Keratinocyte (primary cell): ENCODE results near the gene LDLRAD4. TPM values are rescaled to one million over a fixed set of nuclear protein-coding genes. Genes with fewer than 3 reads are reported as not detected.

ENCODE experiments used
- DNase-seq: peaks from one replicate; pipeline ENCODE4 v3.0.0-alpha.2; 2011; ENCODE audit warnings: low read depth, missing footprints, low spot score
- FAIRE-seq: peaks from 2 replicates; lab custom pipeline; 2011; peaks lifted over from hg19 to GRCh38; lab: Jason Lieb, UNC
- H2AFZ ChIP-seq: 2 replicates; pipeline ENCODE4 v1.6.0; 2012; ENCODE audit warnings: low read length, control low read depth, inconsistent platforms; ENCODE audit not compliant: control insufficient read depth
- H3K27ac ChIP-seq: 2 replicates; pipeline ENCODE4 v1.5.1; 2011; ENCODE audit warnings: low read length; ENCODE audit not compliant: control insufficient read depth, insufficient read depth
- H3K27me3 ChIP-seq: 3 replicates; pipeline ENCODE4 v1.6.0; 2011; ENCODE audit warnings: low read length; ENCODE audit not compliant: control insufficient read depth, insufficient read depth; ENCODE audit errors: extremely low read depth
- H3K36me3 ChIP-seq, 2 experiments: 2 replicates in 1 of 2; 3 replicates in 1 of 2; pipeline ENCODE4 v1.5.1; 2011; ENCODE audit warnings: low read length in 2 of 2, mild to moderate bottlenecking in 1 of 2; ENCODE audit not compliant: control insufficient read depth in 2 of 2, insufficient read depth in 2 of 2; ENCODE audit errors: extremely low read depth in 1 of 2
- H3K4me1 ChIP-seq: 3 replicates; pipeline ENCODE4 v1.5.1; 2011; ENCODE audit warnings: low read length; ENCODE audit not compliant: control insufficient read depth, insufficient read depth; ENCODE audit errors: extremely low read depth
- H3K4me2 ChIP-seq: 3 replicates; pipeline ENCODE4 v1.6.0; 2011; ENCODE audit warnings: low read depth, low read length; ENCODE audit not compliant: control insufficient read depth, insufficient read depth; ENCODE audit errors: extremely low read depth
- H3K4me3 ChIP-seq, 3 experiments: fragments of 200-600 bp in 1 of 3; sonication (generic) in 1 of 3; 2 replicates in 2 of 3; 3 replicates in 1 of 3; pipeline ENCODE4 v1.5.1; 2011 to 2016; ENCODE audit warnings: low read length in 3 of 3, mild to moderate bottlenecking in 3 of 3, control low read depth in 2 of 3, inconsistent platforms in 1 of 3, low read depth in 1 of 3, mixed read lengths in 1 of 3, mixed run types in 1 of 3, moderate library complexity in 1 of 3; ENCODE audit not compliant: control insufficient read depth in 2 of 3, insufficient read depth in 2 of 3; ENCODE audit errors: extremely low read depth in 1 of 3
- H3K79me2 ChIP-seq: 2 replicates; pipeline ENCODE4 v1.6.0; 2012; ENCODE audit warnings: low read length; ENCODE audit not compliant: control insufficient read depth, insufficient read depth
- H3K9ac ChIP-seq: 3 replicates; pipeline ENCODE4 v1.6.0; 2011; ENCODE audit warnings: low read length; ENCODE audit not compliant: control insufficient read depth, insufficient read depth; ENCODE audit errors: extremely low read depth
- H3K9me1 ChIP-seq: 3 replicates; pipeline ENCODE4 v1.6.0; 2011; ENCODE audit warnings: low read length; ENCODE audit not compliant: control insufficient read depth, insufficient read depth; ENCODE audit errors: extremely low read depth
- H3K9me3 ChIP-seq: 2 replicates; pipeline ENCODE4 v1.5.1; 2012; ENCODE audit warnings: low read depth, low read length; ENCODE audit not compliant: control insufficient read depth
- H4K20me1 ChIP-seq: 3 replicates; pipeline ENCODE4 v1.6.0; 2011; ENCODE audit warnings: low read length; ENCODE audit not compliant: control insufficient read depth, insufficient read depth; ENCODE audit errors: extremely low read depth
- CTCF ChIP-seq, 3 experiments: IDR thresholded peaks in 1 of 3; conservative IDR thresholded peaks in 1 of 3; optimal IDR thresholded peaks in 1 of 3; 2 replicates in 2 of 3; 3 replicates in 1 of 3; pipeline versions ENCODE3 to v1.5.1; 2011; ENCODE audit warnings: low read length in 3 of 3, mild to moderate bottlenecking in 3 of 3, moderate library complexity in 2 of 3, control low read depth in 1 of 3, inconsistent platforms in 1 of 3; ENCODE audit not compliant: insufficient read depth in 2 of 3; ENCODE audit errors: extremely low read depth in 1 of 3
- EZH2 ChIP-seq: IDR thresholded peaks from one replicate; pipeline ENCODE4 v1.6.1; 2012; ENCODE audit warnings: inconsistent platforms, mild to moderate bottlenecking, low read length, moderate library complexity
- dilution Hi-C: fragments of 300-500 bp; cut with MboI; formaldehyde crosslinking; loops from one replicate; pipeline ENCODE4 v1.7.0; 2020; ENCODE audit warnings: low sequenced_read_pairs; ENCODE audit not compliant: extremely low pct_ligation_motif_present
- polyA plus RNA-seq, 5 experiments: library from polyadenylated mRNA; depleted of rRNA in 3 of 5; stranded (reverse) in 3 of 5; stranded (forward) in 1 of 5; unstranded in 1 of 5; fragments of >200 nt; gene quantifications; 1 replicate in 1 of 5; 2 replicates in 3 of 5; 3 replicates in 1 of 5; pipeline versions ENCODE4 v1.2.1 to v1.2.3, GENCODE V29; 2011 to 2012; ENCODE audit warnings: missing spikeins in 2 of 5, low read depth in 1 of 5, low replicate concordance in 1 of 5

Gene LDLRAD4
- polyA plus RNA-seq, 1 donor (not counting 4 experiments of a cell fraction or from before 2014, with no cell fraction given): not detected

DNA sequence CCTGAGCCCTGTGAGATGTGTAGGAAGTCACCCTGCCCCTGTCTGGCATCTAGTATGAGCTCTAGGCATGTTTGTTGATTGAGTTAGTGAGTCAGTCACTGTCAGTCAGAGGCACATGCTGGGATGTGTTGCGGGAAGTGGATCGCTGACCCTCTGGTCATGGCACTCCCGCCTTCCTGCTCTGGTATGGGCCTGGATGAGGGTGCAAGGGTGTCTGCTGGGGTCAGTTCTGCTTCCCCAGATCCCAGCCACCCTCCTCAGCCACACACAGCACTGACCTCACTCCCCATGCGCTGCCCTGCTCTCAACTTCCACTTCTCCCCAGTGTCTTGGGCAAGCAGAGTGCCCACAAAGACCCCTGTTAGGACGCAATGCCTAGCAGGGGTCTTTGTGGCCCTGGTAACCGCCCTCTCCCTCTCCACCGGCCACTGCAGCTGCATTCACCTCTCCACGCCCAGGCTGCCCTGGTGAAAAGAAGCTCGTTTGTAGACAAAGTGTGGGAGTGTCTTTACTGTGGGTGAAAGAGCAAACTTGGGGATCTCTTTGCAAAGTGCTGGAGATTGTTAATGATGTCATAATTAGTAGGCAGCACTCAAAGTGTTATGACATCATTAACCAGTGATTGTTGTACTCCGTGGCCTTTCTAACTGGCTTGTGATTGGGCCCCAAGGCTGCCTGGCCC lies 252.1 kb downstream of the LDLRAD4 start:
- dilution Hi-C loops: no loop called here
- DNase-seq: no peak
- no peak overlapping the region for H3K4me3 ChIP-seq
- H3K27ac ChIP-seq: no peak overlapping the region
- H3K4me2 ChIP-seq: no peak overlapping the region
- H3K36me3 ChIP-seq: no peaks in the 10 kb centered on the region
- H3K9me1 ChIP-seq: no peaks in the 10 kb centered on the region
- H3K27me3 ChIP-seq: no peaks in the 10 kb centered on the region
- FAIRE-seq: no peak
- no peaks in the 10 kb centered on the region for H3K9me3 ChIP-seq
- no peaks in the 10 kb centered on the region for H3K79me2 ChIP-seq
- H3K9ac ChIP-seq: no peak overlapping the region
- no peaks in the 10 kb centered on the region for H3K4me1 ChIP-seq
- TF ChIP-seq CTCF (optimal IDR thresholded peaks at IDR 0.05 in 1 of 3, IDR thresholded peaks at IDR 0.05 in 1 of 3, conservative IDR thresholded peaks at IDR 0.05 in 1 of 3; ENCODE audit: extremely low read depth in 1 of 3, insufficient read depth in 2 of 3, low read length in 3 of 3) (no peak), EZH2 (no peak)
- no peaks in the 10 kb centered on the region for H4K20me1 ChIP-seq
- H2AFZ ChIP-seq: no peak overlapping the region

- dilution Hi-C loops: no loop called here
- Histone ChIP-seq H2AFZ (no peak overlapping the region), H3K27me3 (no peaks in the 10 kb centered on the region), H3K79me2 (no peaks in the 10 kb centered on the region), H3K4me3 (no peak overlapping the region), H3K4me2 (no peak overlapping the region), H3K36me3 (no peaks in the 10 kb centered on the region), H3K4me1 (no peaks in the 10 kb centered on the region), H4K20me1 (no peaks in the 10 kb centered on the region), H3K9me1 (no peaks in the 10 kb centered on the region), H3K9ac (no peak overlapping the region), H3K9me3 (no peaks in the 10 kb centered on the region), H3K27ac (no peak overlapping the region)
- no peak for FAIRE-seq
- no peak for TF ChIP-seq CTCF (optimal IDR thresholded peaks at IDR 0.05 in 1 of 3, IDR thresholded peaks at IDR 0.05 in 1 of 3, conservative IDR thresholded peaks at IDR 0.05 in 1 of 3; ENCODE audit: extremely low read depth in 1 of 3, insufficient read depth in 2 of 3, low read length in 3 of 3)
- no peak for DNase-seq
Observed at GRCh38 chr18:13471198-13471845, 252.8 kb downstream of the LDLRAD4 start.
